Measurements from ENCODE around the gene LYRM7.
"Not testable (repeated sequence)": the region's sequence is repeated elsewhere in the genome, so short reads cannot be mapped to it uniquely, and the experiment has no call there.

The LYRM7 gene

GRCh38 chr5:131221888-131222287 lies 51.1 kb downstream of the LYRM7 start:
- no peak for DNase-seq

DNA sequence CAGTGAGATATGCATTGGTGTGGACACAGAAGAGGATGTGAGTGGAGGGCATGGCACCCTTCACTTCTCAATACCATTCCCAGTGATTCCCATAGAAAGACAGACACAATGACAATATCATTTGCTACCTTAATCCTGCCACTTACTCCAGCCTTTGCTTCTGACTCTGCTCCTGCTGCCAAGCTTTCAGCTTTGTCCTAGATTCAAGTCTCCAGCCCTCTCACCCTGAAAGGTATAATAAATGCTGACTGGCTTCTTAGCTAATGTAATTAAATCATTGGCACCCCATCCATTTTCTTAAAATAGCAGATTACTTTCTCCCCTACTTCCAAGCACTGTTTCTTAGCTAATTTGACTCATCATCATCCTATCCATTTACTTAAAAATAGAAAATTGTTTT lies 52.0 kb downstream of the LYRM7 start:
- DNase-seq, result no peak

DNA sequence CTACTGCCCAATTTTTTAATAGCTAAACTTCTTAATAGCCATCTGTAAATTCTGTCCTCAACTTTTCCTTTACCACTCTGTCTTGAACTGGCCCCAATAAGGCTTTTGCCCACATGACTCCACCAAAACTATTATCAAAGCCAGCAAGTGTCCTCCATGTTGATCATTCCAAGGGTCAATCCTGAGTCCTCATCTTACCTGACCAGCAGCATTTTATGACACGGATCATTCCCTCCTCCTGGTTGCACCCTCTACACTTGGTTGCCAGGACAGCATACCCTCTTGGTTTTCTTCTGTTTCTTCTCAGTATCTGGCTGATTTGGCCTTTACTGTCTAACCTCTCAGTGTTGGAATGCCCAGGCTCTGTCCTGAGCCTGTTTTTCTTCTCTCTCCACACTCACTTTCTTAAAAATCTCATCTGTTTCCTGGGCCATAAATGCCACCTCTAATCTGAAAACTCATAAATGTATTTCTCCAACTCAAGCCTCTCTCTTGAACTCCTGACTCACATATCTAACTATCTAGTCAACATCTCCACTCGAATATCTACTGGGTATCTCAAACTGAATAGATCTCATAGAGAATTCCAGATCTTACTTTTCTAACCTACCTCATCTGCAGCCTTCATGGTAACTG lies 53.1 kb downstream of the LYRM7 start:
- DNase-seq, result no peak

DNA sequence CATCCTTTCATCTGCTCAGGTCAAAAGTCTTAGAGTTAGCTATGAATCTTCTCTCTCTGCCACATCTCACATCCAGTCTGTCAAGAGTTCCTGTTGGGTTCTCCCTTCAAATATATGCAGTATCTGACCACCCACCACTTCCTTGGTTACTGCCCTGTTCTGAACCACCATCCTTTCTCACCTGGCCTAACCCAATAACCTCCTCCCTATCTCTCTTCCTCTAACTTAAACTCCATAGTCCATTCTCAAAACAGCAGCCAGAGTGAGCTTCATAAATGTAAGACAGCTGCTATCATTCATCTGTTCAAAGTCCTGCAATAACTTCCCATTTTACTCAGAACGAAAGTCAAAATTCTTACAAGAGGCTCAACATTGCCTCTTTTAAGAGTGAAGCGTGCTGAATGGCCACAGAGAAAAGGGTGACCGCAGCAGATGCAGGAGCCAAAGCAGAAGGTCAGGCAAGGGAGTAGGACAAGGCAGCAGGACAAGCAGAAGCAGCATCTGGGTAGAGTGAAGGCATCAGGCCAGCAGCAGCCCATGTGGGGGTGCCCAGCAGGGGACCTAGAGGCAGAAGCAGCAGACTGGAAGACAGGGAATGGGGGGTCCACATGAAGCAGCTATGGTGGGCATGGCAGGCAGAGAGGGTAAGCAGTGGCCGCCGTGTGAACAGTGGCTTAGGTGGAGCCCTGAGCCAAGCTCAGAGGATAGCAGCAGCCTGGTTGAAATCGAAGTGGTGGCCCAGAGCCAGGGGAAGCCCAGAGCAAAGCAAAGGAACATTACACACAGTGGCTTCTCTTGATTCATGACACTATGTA lies 53.9 kb downstream of the LYRM7 start:
- DNase-seq, result no peak

- DNase-seq, result no peak
Measured at GRCh38 chr5:131225282-131225974, 54.7 kb downstream of the LYRM7 start.

- no peak for DNase-seq
Measured at GRCh38 chr5:131226899-131227298, 56.2 kb downstream of the LYRM7 start.

DNA sequence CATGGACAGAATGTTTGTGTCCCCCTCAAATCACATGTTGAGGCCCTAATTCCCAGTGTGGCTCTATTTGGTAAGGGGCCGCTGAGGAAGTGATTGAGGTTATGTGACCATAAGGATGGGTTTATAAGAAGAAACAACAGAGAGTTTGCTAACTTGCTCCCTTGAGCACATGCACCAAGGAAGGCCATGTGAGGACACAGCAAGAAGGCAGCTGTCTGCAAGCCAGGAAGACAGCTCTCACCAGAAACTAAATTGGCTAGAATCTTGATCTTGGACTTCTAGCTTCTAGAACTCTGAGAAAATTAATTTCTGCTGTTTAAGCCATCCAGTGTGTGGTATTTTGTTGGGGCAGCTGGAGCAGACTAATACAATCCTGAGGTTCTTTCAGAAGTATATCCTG lies 57.9 kb downstream of the LYRM7 start:
- no peak for DNase-seq

- no peak for DNase-seq
Measured at GRCh38 chr5:131229623-131230022, 58.9 kb downstream of the LYRM7 start.

DNA sequence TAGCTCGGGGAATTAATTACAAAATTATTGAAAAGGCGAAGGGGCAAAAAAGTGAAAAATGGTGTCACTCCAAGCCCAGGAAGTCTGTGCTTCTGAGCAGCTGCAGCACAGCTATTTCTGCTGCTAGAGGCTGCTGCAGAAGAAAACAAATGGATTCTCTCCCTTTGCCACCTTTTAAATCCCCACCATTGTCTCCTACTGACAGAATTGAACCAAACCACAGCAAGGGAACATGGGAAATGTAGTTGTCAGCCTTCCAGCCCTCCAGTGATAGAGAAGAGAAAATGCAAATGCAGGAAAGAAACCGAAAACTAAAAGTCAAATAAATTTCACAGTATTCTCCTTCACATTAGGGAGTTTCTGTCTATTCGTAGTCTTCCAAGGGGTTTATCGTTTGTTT lies 59.7 kb downstream of the LYRM7 start:
- DNase-seq, result no peak

DNA sequence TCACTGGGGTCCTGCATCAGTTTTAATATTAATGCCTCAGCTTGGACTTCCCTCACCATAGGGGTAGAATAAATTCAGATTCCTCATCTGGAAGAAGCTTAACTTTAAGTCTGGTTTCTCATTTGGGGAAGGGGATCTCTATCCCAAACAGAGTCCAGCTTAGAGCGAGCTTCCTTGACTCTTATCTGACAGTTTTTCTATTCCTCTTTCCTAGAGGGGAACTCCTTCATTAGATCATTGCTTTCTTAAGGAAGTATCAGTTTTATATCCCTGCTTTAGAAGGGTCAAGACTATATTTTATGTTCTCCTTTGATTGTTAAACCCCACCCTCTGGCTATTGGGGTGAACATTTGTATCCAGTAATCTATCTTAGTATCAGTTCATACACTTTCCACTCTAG lies 68.9 kb downstream of the LYRM7 start:
- no peak for DNase-seq

- DNase-seq, result no peak
Measured at GRCh38 chr5:131242728-131243255, 72.0 kb downstream of the LYRM7 start.

DNA sequence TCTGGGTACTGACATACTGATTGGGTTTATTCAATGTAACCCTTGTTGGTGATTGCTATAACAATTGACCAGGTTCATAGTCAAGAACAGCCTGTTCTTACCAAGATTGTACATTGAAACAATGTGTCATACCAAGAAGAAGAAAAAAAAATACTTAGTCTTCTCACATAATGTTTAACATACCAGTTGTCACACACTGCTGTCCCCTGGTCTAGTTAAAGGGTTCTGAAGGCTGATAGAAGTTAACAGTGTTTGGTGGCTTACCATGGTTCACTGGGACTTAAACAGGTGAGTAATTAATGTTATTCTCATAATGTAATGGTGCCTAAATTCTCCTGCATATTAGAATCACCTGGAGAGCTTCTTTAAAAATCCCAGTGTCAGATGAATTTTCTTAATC lies 74.6 kb downstream of the LYRM7 start:
- no peak for DNase-seq

GRCh38 chr5:131245948-131246347 lies 75.2 kb downstream of the LYRM7 start:
- no peak for DNase-seq

- no peak for DNase-seq
Measured at GRCh38 chr5:131246504-131246903, 75.8 kb downstream of the LYRM7 start.

GRCh38 chr5:131250751-131251475 lies 80.2 kb downstream of the LYRM7 start:
- DNase-seq, result no peak

- DNase-seq, result no peak
Measured at GRCh38 chr5:131252824-131253171, 82.1 kb downstream of the LYRM7 start.

GRCh38 chr5:131254025-131254424 lies 83.3 kb downstream of the LYRM7 start:
- not testable (repeated sequence) for DNase-seq

DNA sequence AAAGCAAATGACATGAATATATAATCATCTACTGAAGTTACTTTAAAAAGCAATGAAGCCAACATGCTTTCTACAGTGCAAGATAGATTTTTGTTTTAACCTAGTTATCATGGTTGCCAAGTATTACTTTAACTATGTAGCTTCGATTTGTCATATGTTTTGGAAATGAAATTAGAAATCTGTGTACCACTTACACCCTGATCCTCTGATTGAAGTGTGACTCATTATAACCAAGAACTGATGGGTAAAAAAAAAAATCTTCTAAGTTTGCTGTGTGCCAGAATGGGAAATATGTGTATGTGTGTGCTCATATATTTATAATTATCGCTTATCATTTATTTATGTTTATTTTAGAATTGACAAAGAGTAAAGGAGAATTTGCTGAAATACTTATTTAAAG lies 84.0 kb downstream of the LYRM7 start:
- DNase-seq, result no peak

Measured in NCI-H1436 (cell line).